HepG2 (cell line): ENCODE results near the gene TRPC4AP.

Experiments
- AGO2 ChIP-seq: fragments of 200-400 bp; formaldehyde crosslinking; optimal IDR thresholded peaks from 2 replicates; pipeline ENCODE3; 2017; ENCODE audit warnings: mild to moderate bottlenecking, low read depth, low read length, moderate library complexity
- ATRX ChIP-seq: sonication (generic); formaldehyde crosslinking; IDR thresholded peaks from 2 replicates; pipeline ENCODE4 v1.4.0; 2020; ENCODE audit warnings: missing genetic modification reagents, borderline replicate concordance
- CEBPB ChIP-seq: IDR thresholded peaks from 2 replicates; pipeline ENCODE4 v1.6.1; 2011; ENCODE audit warnings: low read depth, low read length, improper control_type of control experiment, borderline replicate concordance
- CTCF ChIP-seq: sonication (generic); formaldehyde crosslinking; IDR thresholded peaks from 2 replicates; pipeline ENCODE4 v1.5.0; 2020; ENCODE audit warnings: mild to moderate bottlenecking, missing genetic modification reagents, moderate library complexity
- EZH2 ChIP-seq: conservative IDR thresholded peaks from 2 replicates; pipeline ENCODE4 v1.6.1; 2012; ENCODE audit warnings: mild to moderate bottlenecking, low read depth, low read length, moderate library complexity
- LBX2 ChIP-seq: sonication (generic); formaldehyde crosslinking; IDR thresholded peaks from 2 replicates; pipeline ENCODE4 v1.5.0; 2020; ENCODE audit warnings: missing genetic modification reagents, mild to moderate bottlenecking, borderline replicate concordance
- POLR2A ChIP-seq, 2 experiments: IDR thresholded peaks; 2 replicates each; pipeline ENCODE4 v1.6.1; 2011; ENCODE audit warnings: low read depth in 2 of 2, low read length in 2 of 2, mild to moderate bottlenecking in 1 of 2, moderate library complexity in 1 of 2; ENCODE audit not compliant: insufficient read depth in 1 of 2
- RAD21 ChIP-seq: fragments of 450-650 bp; formaldehyde crosslinking; IDR thresholded peaks from 2 replicates; pipeline ENCODE4 v1.5.0; 2020; ENCODE audit warnings: mild to moderate bottlenecking

- TF ChIP-seq CEBPB (no peak), POLR2A (IDR thresholded peaks at IDR 0.05; ENCODE audit: insufficient read depth in 1 of 2, low read depth in 2 of 2, low read length in 2 of 2) (no peak), CTCF (CRISPR knock-in tag) (no peak), RAD21 (CRISPR knock-in tag) (no peak), EZH2 (no peak), AGO2 (no peak), ATRX (CRISPR knock-in tag) (no peak), LBX2 (CRISPR knock-in tag) (no peak)
Measured at GRCh38 chr20:34992751-34993417, 99.7 kb downstream of the TRPC4AP start.
